CD1c-positive myeloid dendritic cell (primary cell): Measurements from ENCODE around the gene IL23R.
"Not testable (repeated sequence)": the region's sequence is repeated elsewhere in the genome, so short reads cannot be mapped to it uniquely, and the experiment has no call there.

Experiments used
- DNase-seq: peaks from one replicate; pipeline ENCODE4 v3.0.0-alpha.2; 2016; ENCODE audit errors: extremely low spot score

Gene IL23R, protein sequence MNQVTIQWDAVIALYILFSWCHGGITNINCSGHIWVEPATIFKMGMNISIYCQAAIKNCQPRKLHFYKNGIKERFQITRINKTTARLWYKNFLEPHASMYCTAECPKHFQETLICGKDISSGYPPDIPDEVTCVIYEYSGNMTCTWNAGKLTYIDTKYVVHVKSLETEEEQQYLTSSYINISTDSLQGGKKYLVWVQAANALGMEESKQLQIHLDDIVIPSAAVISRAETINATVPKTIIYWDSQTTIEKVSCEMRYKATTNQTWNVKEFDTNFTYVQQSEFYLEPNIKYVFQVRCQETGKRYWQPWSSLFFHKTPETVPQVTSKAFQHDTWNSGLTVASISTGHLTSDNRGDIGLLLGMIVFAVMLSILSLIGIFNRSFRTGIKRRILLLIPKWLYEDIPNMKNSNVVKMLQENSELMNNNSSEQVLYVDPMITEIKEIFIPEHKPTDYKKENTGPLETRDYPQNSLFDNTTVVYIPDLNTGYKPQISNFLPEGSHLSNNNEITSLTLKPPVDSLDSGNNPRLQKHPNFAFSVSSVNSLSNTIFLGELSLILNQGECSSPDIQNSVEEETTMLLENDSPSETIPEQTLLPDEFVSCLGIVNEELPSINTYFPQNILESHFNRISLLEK

DNA sequence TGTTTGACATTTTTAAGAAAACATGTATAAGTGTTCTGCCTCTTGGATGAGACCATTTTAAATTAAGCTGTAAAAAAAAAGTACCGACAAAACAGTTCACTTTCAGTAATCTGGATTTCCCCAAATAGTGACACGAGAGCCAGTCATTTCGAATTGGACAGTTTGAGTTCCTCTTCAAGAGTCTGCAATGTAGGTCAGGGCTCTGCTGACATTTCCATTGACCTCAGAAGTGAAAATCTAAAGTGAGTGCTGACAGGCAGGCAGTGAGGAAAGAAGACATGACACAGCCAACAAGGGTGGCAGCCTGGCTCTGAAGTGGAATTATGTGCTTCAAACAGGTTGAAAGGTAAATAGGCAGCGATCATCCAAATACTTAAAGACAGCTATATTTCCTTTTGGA is at the start of gene IL23R:
Gene IL23R (plus strand): TSS at position 259 of the 400 bp plus-strand sequence. CDS start 1,667 bp downstream, outside the sequence.
- DNase-seq: peak; percentile 20

DNA sequence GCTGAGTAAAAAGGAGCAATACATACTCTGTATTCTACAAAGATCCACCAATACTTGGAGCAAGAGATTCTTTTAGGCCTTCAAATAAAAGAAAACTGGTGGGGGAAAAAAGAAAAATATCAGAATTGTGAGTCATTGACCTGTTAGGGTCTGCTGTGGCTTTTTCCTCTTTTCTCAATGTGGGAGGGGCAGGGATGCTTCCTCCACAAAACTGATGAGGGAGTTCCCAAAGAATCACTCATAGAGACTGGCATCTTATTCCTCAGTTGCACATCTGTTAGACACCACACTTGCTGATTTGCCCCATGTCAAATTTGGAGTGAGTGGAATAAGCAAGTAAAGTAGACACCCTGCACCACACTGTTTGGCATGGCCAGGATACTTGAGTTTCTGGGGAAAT is 48.1 kb upstream of the IL23R start:
- no peak for DNase-seq

GRCh38 chr1:67118646-67119045 is 47.6 kb upstream of the IL23R start:
- DNase-seq: no peak

- DNase-seq: no peak
Measured at GRCh38 chr1:67120855-67121619, 45.2 kb upstream of the IL23R start.

DNA sequence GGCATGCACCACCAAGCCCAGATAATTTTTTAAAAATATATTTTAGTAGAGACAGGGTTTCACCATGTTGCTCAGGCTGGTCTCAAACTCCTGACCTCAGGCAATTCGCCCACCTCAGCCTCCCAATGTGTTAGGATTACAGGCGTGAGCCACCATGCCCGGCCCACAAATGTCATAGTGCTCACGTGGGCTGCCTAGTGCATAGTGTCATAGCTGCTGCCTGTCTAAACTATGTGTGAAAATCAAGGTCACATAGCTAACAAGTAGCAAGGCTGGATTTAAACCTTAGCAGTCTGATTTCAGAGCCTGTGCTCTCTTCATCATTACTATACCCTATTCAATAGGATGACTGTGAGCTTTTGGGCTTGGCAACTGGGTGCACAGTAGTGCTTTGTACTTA is 41.8 kb upstream of the IL23R start:
- no peak for DNase-seq

- no peak for DNase-seq
Measured at GRCh38 chr1:67126111-67126746, 40.0 kb upstream of the IL23R start.

- DNase-seq: no peak
Measured at GRCh38 chr1:67126974-67127373, 39.3 kb upstream of the IL23R start.

DNA sequence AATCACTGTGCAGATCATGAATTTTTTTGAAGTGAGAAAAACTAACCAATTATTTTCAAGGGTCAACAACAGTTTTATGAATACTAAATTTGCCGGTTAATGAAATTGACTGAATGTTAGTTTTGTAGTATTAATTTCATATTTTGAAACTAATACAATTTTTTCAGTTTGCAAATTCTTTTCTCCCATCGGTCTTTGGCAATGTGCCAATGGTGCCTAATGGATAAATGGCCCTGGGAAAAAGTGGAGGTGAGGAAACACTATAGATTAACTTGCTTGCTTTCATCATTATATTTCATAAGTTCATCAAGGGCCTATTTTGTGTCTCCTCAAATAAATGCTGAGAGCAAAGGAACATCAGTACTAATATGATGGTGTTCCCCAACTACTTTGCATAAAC is 35.6 kb upstream of the IL23R start:
- DNase-seq: no peak

GRCh38 chr1:67133177-67133576 is 33.1 kb upstream of the IL23R start:
- DNase-seq: no peak

DNA sequence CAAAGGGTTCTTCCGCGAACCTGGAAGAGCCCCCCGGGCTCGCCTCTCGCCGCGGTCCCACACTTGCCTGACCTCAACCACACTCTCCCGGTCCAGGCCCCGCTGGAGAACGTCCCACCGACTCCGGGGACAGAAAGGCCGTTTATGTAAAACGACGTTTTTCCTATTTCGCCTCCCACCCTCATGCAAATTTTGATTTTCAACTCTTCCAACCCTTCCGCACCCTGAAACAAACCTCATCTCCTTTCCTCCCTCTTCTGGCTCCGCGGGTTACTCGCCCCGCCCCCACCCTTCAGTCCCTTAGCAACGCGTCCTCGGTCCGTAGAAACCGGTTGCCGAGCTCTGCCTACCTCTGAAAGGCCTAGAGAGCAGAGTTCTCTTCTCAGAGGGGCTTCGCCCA is 31.6 kb upstream of the IL23R start, which contains the start of gene C1orf141:
Gene C1orf141 (minus strand): TSS at position 276 of the 400 bp plus-strand sequence. CDS start 7,730 bp downstream, outside the sequence.
- DNase-seq: peak; percentile 11

DNA sequence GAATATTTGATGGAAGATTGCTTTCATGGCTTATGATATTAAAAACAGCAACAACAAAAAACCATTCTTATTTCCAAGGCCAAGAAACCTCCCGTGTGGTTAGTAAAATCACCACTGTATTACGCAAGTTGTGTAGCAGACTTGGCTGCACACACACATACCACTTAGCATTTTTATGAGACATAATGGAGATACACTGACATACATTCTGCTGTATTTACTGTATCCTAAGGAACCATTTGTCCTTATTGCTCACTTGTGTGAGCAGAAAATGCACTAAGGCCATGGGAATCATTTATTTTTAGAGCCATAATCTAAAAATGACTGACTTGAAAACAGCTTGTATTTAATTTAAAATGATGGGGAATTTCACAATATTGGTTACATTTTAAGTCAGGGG is 30.9 kb upstream of the IL23R start:
- DNase-seq: no peak

DNA sequence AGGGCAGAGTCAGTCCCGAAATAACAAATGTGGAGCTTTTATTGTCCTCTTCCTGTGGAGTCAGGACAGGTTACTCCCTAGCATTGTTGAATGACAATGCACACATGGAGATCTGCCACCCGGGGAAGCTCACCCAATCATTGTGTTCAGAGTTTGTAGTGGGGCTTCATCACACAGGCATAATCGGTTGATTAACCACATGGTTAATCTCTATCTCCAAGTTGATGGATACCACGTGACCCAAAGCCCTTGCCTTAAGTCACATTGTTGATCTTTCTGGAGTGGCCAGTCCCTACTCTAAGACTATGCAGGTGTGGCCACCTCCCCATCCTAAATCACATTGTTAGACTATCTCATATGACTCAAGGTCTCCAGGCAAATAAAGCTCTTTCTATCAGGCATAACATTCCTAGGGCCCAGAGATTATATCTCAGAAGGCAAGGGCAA is 28.9 kb upstream of the IL23R start:
- DNase-seq: no peak

DNA sequence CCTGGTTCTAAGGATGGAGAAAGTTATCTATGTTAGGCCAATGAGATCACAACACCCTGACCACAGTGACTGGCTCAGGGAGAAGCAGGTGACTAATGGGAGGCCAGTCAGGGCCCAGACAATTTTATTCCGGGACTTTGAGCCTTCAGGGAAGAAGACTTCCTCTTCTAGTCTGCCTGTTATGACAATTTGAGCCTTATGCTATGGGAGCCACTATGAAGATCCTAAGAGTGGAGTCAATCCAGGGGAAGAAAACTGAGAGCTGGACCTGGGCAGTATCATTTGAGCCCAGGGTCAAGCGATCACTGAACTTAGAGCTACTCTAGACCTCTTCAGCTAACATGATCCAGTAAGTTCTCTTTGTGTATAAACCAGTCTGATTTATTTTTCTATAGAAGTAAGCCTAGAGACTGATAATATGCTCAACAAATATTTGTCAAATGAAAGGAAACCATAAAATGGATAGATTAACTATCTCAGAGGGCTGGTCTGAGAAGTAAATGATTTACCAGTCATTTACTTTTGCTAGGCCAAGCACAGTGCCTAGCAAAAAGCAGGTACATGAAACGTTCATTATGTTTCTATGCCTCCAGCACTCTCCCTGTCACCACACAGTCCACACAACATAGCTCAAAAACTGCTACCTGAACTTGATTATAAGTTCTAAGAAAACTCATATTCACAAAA is 27.3 kb upstream of the IL23R start:
- DNase-seq: no peak

- DNase-seq: no peak
Measured at GRCh38 chr1:67140460-67140859, 25.8 kb upstream of the IL23R start.

GRCh38 chr1:67141832-67142231 is 24.4 kb upstream of the IL23R start:
- not testable (repeated sequence) for DNase-seq

- no peak for DNase-seq
Measured at GRCh38 chr1:67142931-67143330, 23.3 kb upstream of the IL23R start.

GRCh38 chr1:67143966-67144365 is 22.3 kb upstream of the IL23R start:
- DNase-seq: no peak

GRCh38 chr1:67144696-67145095 is 21.6 kb upstream of the IL23R start:
- DNase-seq: no peak

GRCh38 chr1:67146101-67146500 is 20.2 kb upstream of the IL23R start:
- DNase-seq: no peak

- DNase-seq: no peak
Measured at GRCh38 chr1:67146539-67146938, 19.7 kb upstream of the IL23R start.

DNA sequence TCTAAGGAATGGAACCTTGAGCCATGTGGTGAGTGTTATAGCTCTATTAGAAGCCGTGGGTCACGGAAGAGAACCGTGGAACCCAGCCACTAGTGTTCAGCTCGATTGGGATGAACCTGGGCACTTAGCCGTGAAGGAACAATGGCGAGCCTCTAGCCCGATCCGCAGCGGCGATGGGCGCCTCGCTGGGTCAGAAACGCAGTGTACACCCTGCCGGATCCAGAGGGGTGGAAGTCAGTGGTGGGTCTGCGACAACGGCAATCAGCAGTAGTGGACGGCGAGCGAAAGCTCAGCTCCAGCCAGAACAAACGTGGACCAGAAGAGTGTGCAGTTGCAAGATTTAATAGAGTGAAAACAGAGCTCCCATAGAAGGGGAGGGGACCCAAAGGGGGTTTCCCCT is 18.3 kb upstream of the IL23R start:
- not testable (repeated sequence) for DNase-seq
